CD4-positive, alpha-beta T cell (primary cell): ENCODE data around the gene TOP3B. TPM values are rescaled to one million over a fixed set of nuclear protein-coding genes. Genes with fewer than 3 reads are reported as not detected.

Experiments
- ATAC-seq: fragments of 200-7000 bp; cut with Tn5 transposase; one replicate; pipeline ENCODE4 v1.10.0; 2022; ENCODE audit warnings: mild to moderate bottlenecking; ENCODE audit not compliant: poor library complexity
- CTCF ChIA-PET: fragments of 350-600 bp; sonication (Branson Sonifier 250); formaldehyde crosslinking; loops from one replicate; lab custom pipeline; 2021; ENCODE audit warnings: antibody characterized with exemption, inconsistent platforms; lab: Charles Lee
- POLR2A ChIA-PET: fragments of 350-600 bp; sonication (Branson Sonifier 250); formaldehyde crosslinking; loops from one replicate; lab custom pipeline; 2021; ENCODE audit warnings: antibody characterized with exemption, inconsistent platforms; lab: Charles Lee
- DNase-seq, 14 experiments: peaks; one replicate each; pipeline ENCODE4 v3.0.0-alpha.2; 2013 to 2020; ENCODE audit warnings: mixed read lengths in 2 of 14
- H3K27ac ChIP-seq, 2 donors: one replicate each; pipeline versions ENCODE4 v1.5.1 to v1.7.0; 2013; ENCODE audit warnings: low read length in 2 of 2, low read depth in 1 of 2, mild to moderate bottlenecking in 1 of 2
- H3K27me3 ChIP-seq, 2 experiments: 1 replicate in 1 of 2; 2 replicates in 1 of 2; pipeline versions ENCODE4 v1.6.1 to v1.7.0; 2013; ENCODE audit warnings: low read length in 2 of 2, control low read depth in 1 of 2, mild to moderate bottlenecking in 1 of 2, moderate library complexity in 1 of 2; ENCODE audit not compliant: insufficient read depth in 2 of 2, control insufficient read depth in 1 of 2
- H3K36me3 ChIP-seq: one replicate; pipeline ENCODE4 v1.6.1; 2013; ENCODE audit warnings: low read length, control low read depth; ENCODE audit not compliant: insufficient read depth
- H3K4me1 ChIP-seq: one replicate; pipeline ENCODE4 v1.6.1; 2013; ENCODE audit warnings: low read length, control low read depth; ENCODE audit not compliant: insufficient read depth
- H3K4me3 ChIP-seq: one replicate; pipeline ENCODE4 v1.5.1; 2013; ENCODE audit warnings: mild to moderate bottlenecking, low read length, moderate library complexity
- H3K9me3 ChIP-seq, 2 experiments: 1 replicate in 1 of 2; 2 replicates in 1 of 2; pipeline versions ENCODE4 v1.6.1 to v1.7.0; 2013; ENCODE audit warnings: low read length in 2 of 2, mild to moderate bottlenecking in 2 of 2, control low read depth in 1 of 2, moderate library complexity in 1 of 2; ENCODE audit not compliant: control insufficient read depth in 1 of 2, insufficient read depth in 1 of 2
- H3K27ac Mint-ChIP-seq: one replicate; pipeline ENCODE4 v1.8.0; 2020; ENCODE audit warnings: mixed read lengths
- H3K27me3 Mint-ChIP-seq: one replicate; pipeline ENCODE4 v1.8.0; 2021; ENCODE audit warnings: mixed read lengths
- H3K36me3 Mint-ChIP-seq: one replicate; pipeline ENCODE4 v1.8.0; 2021; ENCODE audit warnings: low read depth, mixed read lengths
- H3K4me1 Mint-ChIP-seq: one replicate; pipeline ENCODE4 v1.8.0; 2021; ENCODE audit warnings: low read depth, mixed read lengths
- H3K4me3 Mint-ChIP-seq: one replicate; pipeline ENCODE4 v1.8.0; 2020; ENCODE audit warnings: mild to moderate bottlenecking, mixed read lengths
- H3K9me3 Mint-ChIP-seq: one replicate; pipeline ENCODE4 v1.8.0; 2020; ENCODE audit warnings: mixed read lengths
- intact Hi-C, 2 experiments: fragments of 100-400 bp; cut with DNase I in 1 of 2; cut with micrococcal nuclease in 1 of 2; formaldehyde crosslinking; loops; one replicate each; pipeline versions ENCODE4 v1.15.1 to v1.9.0; 2023 to 2025; cut with DNase I, micrococcal nuclease
- total RNA-seq, 174 experiments: library from RNA in 2 of 174; stranded (reverse) in 2 of 174; gene quantifications; one replicate each; pipeline ENCODE4 v1.2.3 and lab custom pipeline; 2021 to 2026
- TF ChIP-seq, protein P1 (sequence below): fragments of 200-600 bp; IDR thresholded peaks from one replicate; pipeline ENCODE4 v1.8.0; 2022; ENCODE audit warnings: antibody characterized with exemption, mild to moderate bottlenecking

Gene TOP3B
- total RNA-seq, 2 experiments from 2014 or later = 60.2 to 62.8 TPM

DNA sequence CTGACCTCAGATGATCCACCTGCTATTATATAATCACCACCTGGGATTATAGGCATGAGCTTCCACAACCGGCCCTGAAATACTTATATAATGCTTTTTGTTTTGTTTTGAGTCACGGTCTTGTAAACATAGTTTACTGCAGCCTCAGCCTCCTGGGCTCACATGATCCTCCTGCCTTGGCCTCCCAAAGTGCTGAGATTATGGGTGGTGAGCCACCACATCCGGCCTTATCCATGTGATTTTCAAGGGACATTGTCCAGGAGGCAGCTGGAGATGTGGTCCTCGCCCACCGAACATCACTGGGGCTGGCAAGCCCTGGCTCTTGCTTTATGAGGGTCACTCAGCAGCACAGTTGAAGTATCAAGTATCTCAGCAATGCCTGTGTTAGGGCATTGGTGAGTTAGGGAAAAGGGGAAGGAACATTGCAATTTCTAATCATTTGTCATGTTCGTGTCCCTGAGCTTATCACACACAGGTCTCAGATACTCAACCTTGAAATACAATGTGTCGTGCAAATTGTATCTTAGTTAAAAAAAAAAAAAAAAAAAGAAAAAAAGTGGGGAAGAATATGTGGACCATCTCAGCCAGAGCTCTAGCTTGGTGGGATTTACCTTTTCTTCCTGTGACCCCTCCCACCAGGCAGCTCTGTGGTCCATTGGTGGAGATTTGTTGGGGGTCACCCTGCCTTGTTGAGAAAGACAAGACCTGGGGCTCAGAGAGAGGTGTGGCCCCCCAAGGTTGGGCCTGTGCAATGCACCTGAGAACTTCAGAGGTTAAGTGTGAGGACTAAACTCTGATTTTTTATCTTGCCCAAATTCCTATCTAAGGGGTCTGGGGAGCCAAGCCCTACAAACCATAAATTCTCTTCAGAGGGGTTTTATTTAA, 74.7 kb downstream of the TOP3B start:
- no peak overlapping the region for H3K27ac ChIP-seq
- no peak overlapping the region for H3K27ac Mint-ChIP-seq
- intact Hi-C loops = no loop called here
- H3K36me3 ChIP-seq = no peaks in the 10 kb centered on the region
- no peaks in the 10 kb centered on the region for H3K27me3 ChIP-seq
- ChIA-PET POLR2A (no interaction called here), CTCF (interaction anchor here (1.4 kb wide), 1 partner anchor 10 kb away, joined by 3 read pairs; no protein-coding TSS in a partner anchor)
- no peak overlapping the region for H3K4me3 ChIP-seq
- no peaks in the 10 kb centered on the region for H3K9me3 Mint-ChIP-seq
- no peak overlapping the region for H3K4me3 Mint-ChIP-seq
- H3K9me3 ChIP-seq = no peaks in the 10 kb centered on the region
- no peaks in the 10 kb centered on the region for H3K4me1 ChIP-seq
- ATAC-seq (no peak), DNase-seq (no peak)
- no peaks in the 10 kb centered on the region for H3K27me3 Mint-ChIP-seq
- H3K36me3 Mint-ChIP-seq = no peaks in the 10 kb centered on the region
- no peaks in the 10 kb centered on the region for H3K4me1 Mint-ChIP-seq
- TF ChIP-seq, protein P1, sequence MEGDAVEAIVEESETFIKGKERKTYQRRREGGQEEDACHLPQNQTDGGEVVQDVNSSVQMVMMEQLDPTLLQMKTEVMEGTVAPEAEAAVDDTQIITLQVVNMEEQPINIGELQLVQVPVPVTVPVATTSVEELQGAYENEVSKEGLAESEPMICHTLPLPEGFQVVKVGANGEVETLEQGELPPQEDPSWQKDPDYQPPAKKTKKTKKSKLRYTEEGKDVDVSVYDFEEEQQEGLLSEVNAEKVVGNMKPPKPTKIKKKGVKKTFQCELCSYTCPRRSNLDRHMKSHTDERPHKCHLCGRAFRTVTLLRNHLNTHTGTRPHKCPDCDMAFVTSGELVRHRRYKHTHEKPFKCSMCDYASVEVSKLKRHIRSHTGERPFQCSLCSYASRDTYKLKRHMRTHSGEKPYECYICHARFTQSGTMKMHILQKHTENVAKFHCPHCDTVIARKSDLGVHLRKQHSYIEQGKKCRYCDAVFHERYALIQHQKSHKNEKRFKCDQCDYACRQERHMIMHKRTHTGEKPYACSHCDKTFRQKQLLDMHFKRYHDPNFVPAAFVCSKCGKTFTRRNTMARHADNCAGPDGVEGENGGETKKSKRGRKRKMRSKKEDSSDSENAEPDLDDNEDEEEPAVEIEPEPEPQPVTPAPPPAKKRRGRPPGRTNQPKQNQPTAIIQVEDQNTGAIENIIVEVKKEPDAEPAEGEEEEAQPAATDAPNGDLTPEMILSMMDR = no peak

Other genes starting within 250 kb of the TOP3B start
- 1 to 10 TPM; 2.3 to 2.6 TPM for gene YPEL1, start 247.0 kb downstream of the TOP3B start, total RNA-seq
- 10 to 100 TPM; 39.4 to 44.0 TPM for gene MAPK1, start 115.1 kb downstream of the TOP3B start, total RNA-seq
- gene PPM1F, start 29.9 kb downstream of the TOP3B start, total RNA-seq = 10 to 100 TPM; 18.0 to 18.3 TPM